Caco-2 (cell line): Measurements from ENCODE around the gene GASK1A. TPM values are rescaled to one million over a fixed set of nuclear protein-coding genes. Genes with fewer than 3 reads are reported as not detected.
A peak's percentile ranks its signal among the peaks of the same experiment; 100 is the strongest.

Experiments used
- BruUV-seq: library from RNA; stranded (reverse); fragments of 400-500 nt; replicated peaks from 2 replicates; lab custom pipeline; 2021; lab: Mats Ljungman, UMichigan
- CTCF ChIA-PET: fragments of 300-600 bp; sonication (Branson Sonifier 250); formaldehyde crosslinking; loops from one replicate; lab custom pipeline; 2022; ENCODE audit warnings: antibody characterized with exemption; lab: Charles Lee
- POLR2A ChIA-PET: fragments of 300-600 bp; sonication (Branson Sonifier 250); formaldehyde crosslinking; loops from one replicate; lab custom pipeline; 2022; ENCODE audit warnings: antibody characterized with exemption; lab: Charles Lee
- DNase-seq, 2 experiments: peaks; one replicate each; pipeline versions ENCODE4 v3.0.0 to v3.0.0-alpha.2; 2020 to 2022
- H3K27me3 ChIP-seq: replicated peaks from 2 replicates; pipeline ENCODE4 v1.6.0; 2011; ENCODE audit warnings: low read length; ENCODE audit not compliant: control insufficient read depth, insufficient read depth
- H3K36me3 ChIP-seq: 2 replicates; pipeline ENCODE4 v1.5.1; 2011; ENCODE audit warnings: low read length; ENCODE audit not compliant: control insufficient read depth, insufficient read depth
- H3K4me1 ChIP-seq: fragments of 250-450 bp; sonication (Bioruptor Pico); 2 replicates; pipeline ENCODE4 v1.5.1; 2020; ENCODE audit warnings: mild to moderate bottlenecking
- H3K4me3 ChIP-seq: 2 replicates; pipeline ENCODE4 v1.5.1; 2011; ENCODE audit warnings: low read depth, mild to moderate bottlenecking, control low read depth, low read length
- H3K9me3 ChIP-seq: fragments of 250-450 bp; sonication (Bioruptor Pico); 2 replicates; pipeline ENCODE4 v1.5.1; 2020; ENCODE audit warnings: mild to moderate bottlenecking, moderate library complexity
- H3K27ac Mint-ChIP-seq: one replicate; pipeline ENCODE4 v1.8.0; 2022; ENCODE audit warnings: mixed read lengths; ENCODE audit not compliant: unreplicated experiment
- H3K27me3 Mint-ChIP-seq: one replicate; pipeline ENCODE4 v1.8.0; 2022; ENCODE audit warnings: mixed read lengths; ENCODE audit not compliant: insufficient read depth, unreplicated experiment
- H3K36me3 Mint-ChIP-seq: one replicate; pipeline ENCODE4 v1.8.0; 2022; ENCODE audit warnings: mild to moderate bottlenecking, mixed read lengths; ENCODE audit not compliant: insufficient read depth, unreplicated experiment
- H3K4me1 Mint-ChIP-seq: one replicate; pipeline ENCODE4 v1.8.0; 2022; ENCODE audit warnings: low read depth, mixed read lengths; ENCODE audit not compliant: unreplicated experiment
- H3K4me3 Mint-ChIP-seq: one replicate; pipeline ENCODE4 v1.8.0; 2022; ENCODE audit warnings: mild to moderate bottlenecking, moderate library complexity, mixed read lengths; ENCODE audit not compliant: unreplicated experiment
- H3K9me3 Mint-ChIP-seq: one replicate; pipeline ENCODE4 v1.8.0; 2022; ENCODE audit warnings: mixed read lengths; ENCODE audit not compliant: unreplicated experiment
- CTCF ChIP-seq, 2 experiments: fragments of 200-600 bp in 1 of 2; IDR thresholded peaks; 1 replicate in 1 of 2; 2 replicates in 1 of 2; pipeline versions ENCODE4 v1.5.1 to v1.8.0; 2011 to 2022; ENCODE audit warnings: antibody characterized with exemption in 1 of 2, control low read depth in 1 of 2, inconsistent platforms in 1 of 2, low read depth in 1 of 2, low read length in 1 of 2, mild to moderate bottlenecking in 1 of 2, moderate library complexity in 1 of 2; ENCODE audit not compliant: insufficient read depth in 1 of 2, severe bottlenecking in 1 of 2, unreplicated experiment in 1 of 2
- intact Hi-C: fragments of 100-400 bp; cut with micrococcal nuclease; formaldehyde crosslinking; loops from one replicate; pipeline ENCODE4 v1.10.0; 2022; ENCODE audit not compliant: unreplicated experiment
- total RNA-seq: library from RNA; stranded (reverse); gene quantifications from 2 replicates; pipeline ENCODE4 v1.2.3, GENCODE V29; 2022

Gene GASK1A
- total RNA-seq, 1 experiment from 2014 or later: 0.16 TPM

- H3K9me3 Mint-ChIP-seq: peaks cover 35% of the 10 kb centered on the region
- Histone ChIP-seq H3K27me3 (peaks cover 2% of the 10 kb centered on the region), H3K4me1 (no peaks in the 10 kb centered on the region), H3K9me3 (peaks cover 12% of the 10 kb centered on the region), H3K36me3 (no peaks in the 10 kb centered on the region), H3K4me3 (no peak overlapping the region)
- ChIA-PET CTCF (no interaction called here), POLR2A (no interaction called here)
- no peak overlapping the region for H3K4me3 Mint-ChIP-seq
- BruUV-seq: no TSS peak
- H3K27ac Mint-ChIP-seq: no peak overlapping the region
- H3K27me3 Mint-ChIP-seq: peaks cover 16% of the 10 kb centered on the region
- TF ChIP-seq CTCF (IDR thresholded peaks at IDR 0.05; ENCODE audit: insufficient read depth in 1 of 2, low read depth in 1 of 2, low read length in 1 of 2, severe bottlenecking in 1 of 2, unreplicated experiment in 1 of 2): no peak
- H3K36me3 Mint-ChIP-seq: no peaks in the 10 kb centered on the region
- no peak for DNase-seq
- intact Hi-C loops: no loop called here
- H3K4me1 Mint-ChIP-seq: no peaks in the 10 kb centered on the region
Measured at GRCh38 chr3:42975955-42976354, 3.2 kb upstream of the GASK1A start.

GRCh38 chr3:42980209-42980608, 1.1 kb downstream of the GASK1A start:
- TF ChIP-seq CTCF (IDR thresholded peaks at IDR 0.05; ENCODE audit: insufficient read depth in 1 of 2, low read depth in 1 of 2, low read length in 1 of 2, severe bottlenecking in 1 of 2, unreplicated experiment in 1 of 2): no peak
- H3K36me3 Mint-ChIP-seq: no peaks in the 10 kb centered on the region
- peaks cover 12% of the 10 kb centered on the region for H3K9me3 Mint-ChIP-seq

GRCh38 chr3:42980909-42981308, 1.8 kb downstream of the GASK1A start:
- intact Hi-C loops: no loop called here
- Mint-ChIP-seq H3K4me3 (no peak overlapping the region), H3K4me1 (no peaks in the 10 kb centered on the region), H3K9me3 (peaks cover 5% of the 10 kb centered on the region), H3K27ac (no peak overlapping the region), H3K27me3 (peaks cover 31% of the 10 kb centered on the region), H3K36me3 (no peaks in the 10 kb centered on the region)
- TF ChIP-seq CTCF (IDR thresholded peaks at IDR 0.05; ENCODE audit: insufficient read depth in 1 of 2, low read depth in 1 of 2, low read length in 1 of 2, severe bottlenecking in 1 of 2, unreplicated experiment in 1 of 2): no peak
- Histone ChIP-seq H3K9me3 (no peaks in the 10 kb centered on the region), H3K4me3 (no peak overlapping the region), H3K36me3 (no peaks in the 10 kb centered on the region), H3K4me1 (no peaks in the 10 kb centered on the region), H3K27me3 (peaks cover 2% of the 10 kb centered on the region)
- BruUV-seq: no TSS peak
- no peak for DNase-seq
- ChIA-PET CTCF (no interaction called here), POLR2A (interaction anchor here (0.5 kb wide), 1 partner anchor 9 kb away, joined by 4 read pairs; no protein-coding TSS in a partner anchor)

More at GRCh38 chr3:42980209-42980608, 1.1 kb downstream of the GASK1A start:
- peaks cover 28% of the 10 kb centered on the region for H3K27me3 Mint-ChIP-seq
- H3K9me3 ChIP-seq: no peaks in the 10 kb centered on the region
- H3K4me1 Mint-ChIP-seq: no peaks in the 10 kb centered on the region
- ChIA-PET CTCF (no interaction called here), POLR2A (no interaction called here)
- peak overlapping the region; percentile 47 for H3K4me3 Mint-ChIP-seq
- intact Hi-C loops: no loop called here
- no peak overlapping the region for H3K4me3 ChIP-seq
- no peaks in the 10 kb centered on the region for H3K4me1 ChIP-seq
- DNase-seq: no peak
- BruUV-seq: no TSS peak
- H3K27me3 ChIP-seq: peaks cover 2% of the 10 kb centered on the region
- H3K36me3 ChIP-seq: no peaks in the 10 kb centered on the region
- no peak overlapping the region for H3K27ac Mint-ChIP-seq
